ENCODE results near the gene LYRM7.
"Not testable (repeated sequence)": the region's sequence is repeated elsewhere in the genome, so short reads cannot be mapped to it uniquely, and the experiment has no call there.

The LYRM7 gene

DNA sequence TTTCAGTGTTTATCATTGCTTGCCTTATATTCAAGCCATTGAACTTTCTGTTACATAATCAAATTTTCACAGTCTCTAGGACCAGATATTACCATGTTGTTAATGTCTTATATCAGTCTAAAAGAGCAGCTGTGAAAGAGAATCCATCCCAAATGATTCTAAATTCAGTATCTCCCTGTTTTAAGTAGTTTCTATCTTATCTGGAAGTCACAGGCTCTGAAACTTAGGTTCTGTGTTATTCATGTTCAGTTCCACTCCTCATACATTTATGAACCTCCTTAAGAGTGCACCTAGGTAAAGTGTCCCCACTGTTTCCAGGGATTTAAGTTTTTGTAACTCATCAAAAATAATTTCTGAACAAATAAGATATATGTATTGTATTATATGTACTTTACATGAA is 9.7 kb downstream of the LYRM7 start:
- no peak for DNase-seq (ENCODE audit: low read depth)

DNA sequence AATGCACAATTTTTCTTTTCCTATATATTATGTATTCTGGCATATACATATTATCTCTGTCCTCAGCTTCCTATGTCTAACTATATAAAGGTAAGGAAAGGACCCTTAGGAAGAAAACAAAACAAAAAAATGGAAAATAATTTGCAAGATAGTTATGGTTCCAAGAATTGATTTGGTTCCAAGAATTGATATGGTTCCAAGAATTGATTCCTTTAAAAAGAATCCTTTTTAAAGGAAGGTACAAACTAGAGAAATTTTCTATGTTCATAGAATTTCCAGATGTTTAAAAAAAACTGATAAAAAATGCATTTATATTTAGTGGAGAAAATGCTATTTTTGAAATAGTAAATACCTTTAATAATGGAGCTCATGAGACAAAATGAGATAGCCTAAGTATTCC is 12.1 kb downstream of the LYRM7 start:
- no peak for DNase-seq (ENCODE audit: low read depth)

DNA sequence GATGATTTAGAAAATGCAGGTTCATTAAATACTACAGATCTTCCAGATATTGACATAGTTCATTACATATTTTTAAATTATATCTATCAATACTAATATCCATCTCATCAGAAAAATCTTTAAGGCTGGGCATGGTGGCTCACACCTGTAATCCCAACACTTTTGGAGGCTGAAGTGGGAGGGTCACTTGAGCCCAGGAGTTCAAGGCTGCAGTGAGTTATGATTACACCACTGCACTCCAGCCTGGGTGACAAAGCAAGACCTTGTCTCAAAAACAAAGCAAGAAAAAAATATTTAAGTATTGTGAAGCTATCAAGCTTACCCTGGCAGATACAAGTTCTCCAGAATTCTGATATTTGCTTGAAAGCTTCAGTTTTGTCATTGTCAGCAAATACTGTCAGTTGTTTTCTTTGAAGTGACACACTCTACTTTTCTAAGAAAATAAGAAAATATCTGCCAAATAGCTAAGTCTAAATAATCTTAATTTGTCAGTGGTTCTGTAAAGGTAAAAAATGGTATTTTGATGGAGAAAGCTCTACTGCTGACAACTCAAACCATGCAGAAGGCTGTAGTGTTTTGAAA is 14.9 kb downstream of the LYRM7 start:
- no peak for DNase-seq (ENCODE audit: low read depth)

DNA sequence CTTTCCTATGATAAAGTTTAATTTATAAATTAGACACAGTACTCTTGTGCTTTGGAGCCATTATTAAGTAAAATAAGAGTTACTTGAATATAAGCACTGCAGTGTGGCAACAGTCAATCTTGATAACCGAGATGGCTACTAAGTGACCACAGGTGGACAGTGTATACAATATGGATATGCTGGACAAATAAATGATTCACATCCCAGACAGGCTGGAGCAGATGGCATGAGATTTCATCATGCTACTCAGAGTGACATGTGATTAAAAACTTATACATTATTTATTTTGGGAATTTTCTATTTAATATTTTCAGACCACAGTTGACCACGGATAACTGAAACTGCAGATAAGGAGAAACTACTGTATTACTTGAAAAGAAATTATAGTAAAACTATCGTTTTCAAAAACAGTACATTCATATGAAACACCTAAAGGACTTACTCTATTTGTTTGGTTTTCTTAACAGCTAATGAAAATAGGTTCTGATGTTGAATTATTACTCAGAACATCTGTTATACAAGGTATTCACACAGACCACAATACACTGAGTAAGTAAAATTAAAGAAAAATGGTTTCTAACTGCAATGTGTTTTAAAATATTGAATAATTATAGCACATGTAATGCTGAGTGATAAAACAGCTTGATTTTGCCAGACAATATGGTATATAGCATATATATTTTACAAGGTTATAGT is 16.0 kb downstream of the LYRM7 start:
- peak; percentile 52 for DNase-seq (ENCODE audit: low read depth)

DNA sequence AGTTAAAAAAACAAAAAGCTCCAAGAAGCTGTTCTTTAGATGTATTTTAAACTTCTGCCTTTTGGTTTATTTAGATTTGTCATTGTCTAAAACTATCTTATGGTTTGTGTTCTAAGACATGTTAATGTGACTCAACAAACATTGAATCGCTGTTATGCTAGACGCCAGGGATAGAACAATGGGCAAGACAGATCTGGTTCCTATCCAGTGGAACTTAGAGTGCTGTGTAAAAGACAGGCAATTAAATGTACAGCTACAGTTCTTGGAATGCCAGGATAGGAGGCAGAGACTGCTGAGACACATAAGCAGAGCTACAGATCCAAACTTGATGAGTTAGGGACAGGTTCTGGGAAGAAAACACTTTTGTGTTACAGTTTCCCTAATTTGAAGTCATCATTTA is 22.4 kb downstream of the LYRM7 start:
- peak; percentile 10 for DNase-seq (ENCODE audit: low read depth)

DNA sequence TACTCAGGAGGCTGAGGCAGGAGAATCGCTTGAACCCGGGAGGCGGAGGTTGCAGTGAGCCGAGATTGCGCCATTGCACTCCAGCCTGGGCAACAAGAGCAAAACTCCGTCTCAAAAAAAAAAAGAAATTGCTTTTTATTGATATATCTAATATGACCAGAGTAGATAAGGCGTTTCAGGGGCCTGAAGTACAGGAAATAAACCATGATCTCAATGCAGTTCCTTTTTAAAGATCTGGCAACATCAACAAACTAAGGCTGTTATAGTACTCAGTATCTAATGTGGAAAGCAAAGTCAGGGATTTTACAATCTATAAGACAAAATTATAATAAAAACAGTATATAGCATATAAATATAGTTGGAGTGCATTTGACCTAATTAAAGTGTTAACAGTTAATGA is 23.2 kb downstream of the LYRM7 start:
- not testable (repeated sequence) for DNase-seq (ENCODE audit: low read depth)

DNA sequence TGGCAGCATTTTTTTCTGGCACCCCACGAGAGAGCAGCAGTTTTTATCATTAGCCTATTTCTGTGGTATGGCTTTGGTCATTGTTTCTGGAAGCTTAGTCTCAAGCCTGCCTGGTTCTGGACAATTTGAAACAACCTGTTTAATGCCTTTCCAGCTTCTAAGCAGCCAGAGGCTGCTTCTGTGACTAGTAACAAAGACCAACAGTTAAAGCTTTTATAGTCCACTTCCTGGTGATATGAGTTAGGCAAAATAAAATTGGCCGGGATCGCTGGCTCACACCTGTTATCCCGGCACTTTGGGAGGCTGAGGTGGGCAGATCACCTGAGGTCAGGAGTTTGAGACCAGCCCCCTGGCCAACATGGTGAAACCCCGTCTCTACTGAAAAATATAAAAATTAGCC is 24.0 kb downstream of the LYRM7 start:
- DNase-seq (ENCODE audit: low read depth), result no peak

DNA sequence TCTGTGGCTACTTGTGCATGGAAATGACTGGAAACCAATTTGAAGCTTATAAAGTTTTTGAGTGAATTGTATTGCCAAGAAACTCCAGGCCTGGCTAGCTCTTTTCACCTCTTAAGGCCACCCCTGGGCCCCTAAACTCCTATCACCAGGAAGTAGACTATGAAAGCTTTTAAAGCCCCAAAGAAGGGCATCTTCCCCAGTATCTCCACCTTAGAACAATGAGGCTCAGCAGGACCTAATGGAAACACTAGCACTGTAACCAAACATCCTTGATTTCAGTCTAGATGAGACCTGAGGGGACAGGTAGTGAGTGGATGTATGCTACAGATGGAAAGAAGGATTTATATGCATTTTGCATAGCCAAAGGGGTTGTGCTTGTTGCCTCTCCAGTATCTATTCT is 25.0 kb downstream of the LYRM7 start:
- DNase-seq (ENCODE audit: low read depth), result no peak

DNA sequence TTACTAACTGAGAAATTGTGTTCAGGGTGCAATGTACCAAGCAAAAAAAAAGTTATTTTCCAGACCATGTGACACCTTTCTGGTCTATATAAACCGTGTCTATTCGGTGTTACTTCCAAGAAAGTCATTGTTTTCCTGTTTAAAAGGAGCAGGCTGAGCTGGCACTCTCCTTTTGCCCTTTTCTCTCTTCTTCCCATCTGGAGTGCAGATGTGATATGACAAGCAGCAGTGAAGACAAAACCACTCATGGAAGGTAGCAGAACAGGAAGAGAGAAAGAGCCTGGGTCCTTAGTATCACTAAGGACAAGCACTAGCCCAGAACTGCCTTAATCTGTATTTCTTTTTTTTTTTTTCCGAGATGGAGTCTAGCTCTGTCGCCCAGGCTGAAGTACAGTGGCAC is 25.6 kb downstream of the LYRM7 start:
- no peak for DNase-seq (ENCODE audit: low read depth)

DNA sequence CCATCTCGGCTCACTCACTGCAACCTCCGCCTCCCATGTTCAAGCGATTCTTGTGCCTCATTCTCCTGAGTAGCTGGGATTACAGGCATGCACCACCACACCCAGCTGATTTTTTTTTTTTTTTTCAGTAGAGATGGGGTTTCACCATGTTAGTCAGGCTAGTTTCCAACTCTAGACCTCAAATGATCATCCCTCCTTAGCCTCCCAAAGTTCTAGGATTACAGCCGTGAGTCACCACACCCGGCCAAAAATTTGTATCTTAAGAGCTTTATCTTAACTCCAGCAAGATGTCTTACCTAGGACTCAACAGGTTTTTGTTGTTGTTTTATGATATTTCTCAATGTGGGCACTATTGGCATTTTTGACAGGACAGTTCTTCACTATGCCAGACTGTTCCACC is 27.9 kb downstream of the LYRM7 start:
- peak; percentile 52 for DNase-seq (ENCODE audit: low read depth)

DNA sequence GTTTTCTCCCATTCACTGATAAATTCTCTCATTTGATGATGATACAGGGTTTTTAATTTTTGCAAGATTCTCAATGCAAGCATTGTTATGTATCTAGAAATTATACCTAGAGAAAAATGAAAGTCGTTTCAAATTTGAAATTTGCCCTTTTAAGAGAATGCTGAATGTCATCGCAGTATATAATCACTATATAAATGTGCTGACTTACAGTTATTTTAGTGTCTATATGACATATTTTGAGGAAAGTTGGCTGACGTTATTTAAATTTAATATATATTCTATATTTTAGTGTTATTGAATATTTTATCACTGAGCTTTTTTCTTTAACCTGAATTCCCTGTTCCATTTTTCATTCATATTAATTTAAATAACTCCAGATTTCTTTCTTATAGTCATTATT is 29.8 kb downstream of the LYRM7 start:
- no peak for DNase-seq (ENCODE audit: low read depth)

DNA sequence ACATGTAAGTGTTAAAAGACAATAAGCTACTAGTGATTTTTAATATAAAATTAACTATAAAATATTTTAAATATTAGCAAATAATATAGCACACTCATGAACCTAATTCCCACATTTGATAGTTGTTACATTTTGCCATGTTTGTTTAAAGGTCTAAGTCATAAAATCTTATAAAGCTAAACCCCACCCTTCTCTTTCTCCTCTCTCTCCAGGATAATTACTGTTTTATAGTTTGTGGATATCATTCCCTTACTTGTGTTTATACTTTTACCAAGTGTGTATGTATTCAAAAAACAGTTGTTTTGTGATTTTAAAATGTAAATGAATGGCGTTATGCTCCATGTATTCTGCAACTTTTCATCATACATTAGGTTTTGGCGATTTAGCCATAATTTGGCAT is 34.2 kb downstream of the LYRM7 start:
- no peak for DNase-seq (ENCODE audit: low read depth)

DNA sequence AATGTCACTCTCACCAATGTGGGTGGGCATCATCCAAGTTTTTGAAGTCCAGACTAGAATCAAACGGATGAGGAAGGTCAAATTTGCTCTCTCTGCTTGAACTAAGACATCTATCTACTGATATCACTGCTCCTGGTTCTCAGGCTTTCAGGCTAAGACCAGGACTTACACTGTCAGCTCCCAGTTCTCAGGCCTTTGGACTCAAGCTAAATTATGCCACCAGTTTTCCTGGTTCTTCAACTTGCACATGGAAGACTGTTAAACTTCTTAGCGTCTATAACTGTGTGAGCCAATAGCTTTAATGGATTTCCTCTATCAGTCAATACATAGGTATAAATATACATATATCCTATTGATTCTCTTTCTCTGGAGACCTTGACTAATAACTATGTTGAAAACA is 35.3 kb downstream of the LYRM7 start:
- no peak for DNase-seq (ENCODE audit: low read depth)

DNA sequence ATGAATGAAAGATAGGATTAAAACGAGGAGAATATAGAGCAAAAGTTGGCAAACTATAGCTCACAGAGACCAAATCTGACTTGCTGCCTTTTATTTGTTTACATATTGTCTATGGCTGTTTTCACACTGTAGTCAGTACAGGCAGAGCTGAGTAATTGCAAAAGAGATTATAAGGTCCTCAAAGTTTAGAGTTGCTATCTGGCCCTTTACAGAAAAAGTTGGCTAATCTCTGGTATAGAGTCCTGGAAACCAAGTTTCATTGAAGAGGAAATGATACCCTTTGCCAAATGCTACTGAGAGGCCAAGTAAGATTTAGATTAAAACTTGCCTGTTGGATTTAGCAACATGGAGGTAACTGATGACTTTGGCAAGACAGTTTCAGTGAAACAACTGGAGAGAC is 36.0 kb downstream of the LYRM7 start:
- peak; percentile 55 for DNase-seq (ENCODE audit: low read depth)

DNA sequence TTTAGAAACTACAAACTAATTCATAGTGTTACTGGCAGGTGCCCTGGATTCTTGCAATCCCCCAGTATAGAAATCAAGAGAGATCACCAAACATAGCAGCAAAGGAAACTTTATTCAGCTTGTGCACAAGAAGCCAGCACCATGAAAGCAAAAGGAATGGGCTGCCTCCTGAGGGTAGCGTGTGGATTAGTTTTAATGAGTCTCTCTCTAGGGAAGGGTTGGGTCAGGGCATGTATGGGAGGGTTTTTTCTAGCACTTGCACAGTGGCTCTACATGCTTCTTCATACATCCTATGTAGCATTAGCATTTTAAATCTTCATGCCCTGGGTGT is 38.4 kb downstream of the LYRM7 start:
- DNase-seq (ENCODE audit: low read depth), result no peak

DNA sequence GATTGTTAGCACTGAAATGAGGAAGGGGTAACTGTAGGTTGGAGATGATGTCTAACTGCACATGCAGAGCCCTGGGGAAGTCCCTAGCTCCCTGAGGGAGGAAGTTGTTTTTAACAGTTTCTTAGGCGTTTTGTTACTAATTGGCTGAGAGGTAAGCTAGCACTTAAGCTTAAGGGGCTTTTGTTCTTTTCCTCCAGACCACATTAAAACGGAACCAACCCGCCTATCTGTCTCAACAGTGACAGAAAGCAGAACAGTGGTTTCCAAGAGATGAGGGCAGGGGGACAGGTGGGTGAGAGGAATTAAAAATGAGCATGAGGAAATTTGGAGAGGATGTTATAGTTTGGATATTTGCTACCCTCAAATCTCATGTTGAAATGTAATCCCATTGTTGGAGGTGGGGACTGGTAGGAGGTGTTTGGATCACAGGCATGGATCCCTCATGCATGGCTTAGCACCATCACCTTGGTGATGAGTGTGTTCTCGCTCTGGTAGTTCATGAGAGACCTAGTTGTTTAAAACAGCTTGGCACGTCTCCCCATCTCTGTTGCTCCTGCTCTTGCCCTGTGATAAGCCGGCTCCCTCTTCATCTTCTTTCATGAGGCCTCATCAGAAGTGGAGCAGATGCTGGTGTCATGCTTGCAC is 38.9 kb downstream of the LYRM7 start:
- DNase-seq (ENCODE audit: low read depth), result no peak

DNA sequence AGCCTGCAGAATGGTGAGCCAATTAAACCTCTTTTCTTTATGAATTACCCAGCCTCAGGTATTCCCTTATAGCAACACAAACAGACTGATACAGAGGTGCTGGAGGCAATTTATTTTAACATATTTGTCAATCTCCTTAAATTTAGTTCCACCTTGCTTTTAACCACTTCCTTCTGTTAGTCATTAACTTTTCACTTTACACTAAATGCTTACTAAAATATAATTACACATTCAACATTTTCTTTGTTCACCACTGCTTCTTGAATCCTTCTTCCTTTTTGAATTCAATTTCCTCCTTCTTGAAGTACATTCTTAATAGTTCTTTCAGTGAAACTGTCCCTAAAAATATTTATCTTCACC is 39.4 kb downstream of the LYRM7 start:
- no peak for DNase-seq (ENCODE audit: low read depth)

DNA sequence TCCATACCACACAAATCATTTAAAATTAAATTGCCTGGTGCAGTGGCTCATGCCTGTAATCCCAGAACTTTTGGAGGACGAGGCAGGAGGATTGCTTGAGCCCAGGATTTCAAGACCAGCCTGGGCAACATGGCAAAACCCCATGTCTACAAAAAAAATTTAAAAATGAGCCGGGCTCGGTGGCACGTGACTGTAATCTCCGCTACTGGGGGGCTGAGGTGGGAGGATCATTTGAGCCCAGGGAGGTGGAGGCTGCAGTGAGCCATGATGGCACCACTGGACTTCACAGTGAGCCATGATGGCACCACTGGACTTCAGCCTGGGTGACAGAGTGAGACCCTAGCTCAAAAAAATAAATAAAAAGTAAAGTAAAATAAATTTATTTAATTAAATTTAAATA is 40.9 kb downstream of the LYRM7 start:
- no peak for DNase-seq (ENCODE audit: low read depth)

DNA sequence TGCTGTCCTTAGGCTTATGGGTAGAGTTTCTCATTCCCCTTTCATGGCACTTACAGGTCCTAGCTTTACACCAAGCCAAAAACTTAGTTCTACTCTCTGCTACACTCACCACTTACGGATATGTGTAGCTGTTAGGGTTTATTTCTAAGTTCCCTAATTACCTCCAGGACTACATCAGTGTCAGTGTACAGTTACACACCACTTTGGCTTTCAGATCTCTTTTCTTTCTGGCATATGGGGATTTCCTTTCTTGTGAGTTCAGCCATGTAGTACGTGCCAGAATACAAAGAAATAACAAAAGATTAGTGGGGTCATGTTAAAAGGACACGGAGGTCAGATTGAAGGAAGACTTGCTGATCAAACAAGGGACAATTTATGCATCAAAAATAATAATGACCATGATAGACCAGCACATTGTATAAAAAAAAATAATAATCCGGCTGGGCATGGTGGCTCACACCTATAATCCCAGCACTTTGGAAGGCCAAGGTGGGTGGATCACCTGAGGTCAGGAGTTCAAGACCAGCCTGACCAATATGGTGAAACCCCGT is 41.8 kb downstream of the LYRM7 start:
- DNase-seq (ENCODE audit: low read depth), result peak; percentile 41

DNA sequence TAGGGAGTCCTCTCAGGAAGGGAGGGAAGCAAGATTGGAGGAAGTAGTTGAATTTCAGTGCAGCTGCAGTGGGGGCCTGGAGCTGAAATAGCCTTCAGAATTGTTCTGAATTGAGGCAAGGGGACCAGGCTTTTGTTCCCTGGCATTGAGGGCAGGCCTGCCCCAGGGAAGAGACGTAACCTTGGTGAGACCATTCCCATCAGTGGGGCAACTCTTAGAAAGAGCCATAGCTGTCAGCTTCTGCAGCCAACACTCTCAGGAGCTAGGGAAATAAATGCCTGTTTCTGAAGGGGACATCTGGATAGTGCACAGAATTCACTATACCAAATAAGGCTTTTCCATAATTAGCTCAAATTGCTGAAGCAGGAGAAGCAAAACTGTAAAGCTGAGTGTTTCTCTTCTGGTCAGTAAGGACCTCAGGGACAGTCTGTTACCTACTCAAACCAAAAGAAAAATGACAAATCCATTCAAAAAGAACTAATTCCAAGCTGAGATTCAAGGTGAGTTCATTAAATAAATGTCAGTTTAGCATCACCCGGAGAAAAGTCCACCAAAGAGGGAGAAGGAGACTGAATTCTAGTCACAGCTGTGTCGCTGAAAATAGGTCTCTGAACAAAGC is 44.0 kb downstream of the LYRM7 start:
- DNase-seq (ENCODE audit: low read depth), result no peak

DNA sequence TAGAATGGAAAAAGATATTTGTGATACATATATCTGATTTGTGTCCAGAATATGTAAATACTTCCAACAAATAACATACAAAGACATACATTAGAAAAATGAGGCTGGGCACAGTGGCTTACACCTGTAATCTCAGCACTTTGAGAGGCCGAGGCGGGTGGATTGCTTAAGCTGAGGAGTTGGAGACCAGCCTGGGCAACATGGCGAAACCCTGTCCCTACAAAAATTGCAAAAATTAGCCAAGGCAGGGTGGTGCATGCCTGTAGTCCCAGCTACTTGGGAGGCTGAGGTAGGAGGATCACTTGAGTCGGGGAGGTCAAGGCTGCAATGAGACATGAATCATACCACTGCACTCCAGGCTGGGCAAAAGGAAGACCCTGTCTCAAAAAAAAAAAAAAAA is 47.0 kb downstream of the LYRM7 start:
- no peak for DNase-seq (ENCODE audit: low read depth)

DNA sequence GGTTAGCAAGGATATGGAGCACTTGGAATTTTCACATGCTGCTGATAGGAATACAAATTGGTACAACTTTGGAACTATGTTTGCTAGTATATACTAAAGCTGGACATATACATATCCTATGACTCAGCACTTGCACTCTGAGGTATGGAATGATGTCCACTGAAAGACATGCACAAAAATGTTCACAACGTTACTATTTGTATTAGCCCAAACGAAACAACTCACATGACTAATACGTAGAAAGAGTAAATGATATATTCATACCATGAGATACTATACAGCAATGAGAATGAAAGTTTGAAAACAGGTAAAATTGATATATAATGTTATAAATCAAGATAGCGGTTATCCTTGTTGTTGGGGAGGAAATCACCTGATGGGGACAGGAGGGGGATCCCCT is 47.6 kb downstream of the LYRM7 start:
- DNase-seq (ENCODE audit: low read depth), result peak; percentile 71

DNA sequence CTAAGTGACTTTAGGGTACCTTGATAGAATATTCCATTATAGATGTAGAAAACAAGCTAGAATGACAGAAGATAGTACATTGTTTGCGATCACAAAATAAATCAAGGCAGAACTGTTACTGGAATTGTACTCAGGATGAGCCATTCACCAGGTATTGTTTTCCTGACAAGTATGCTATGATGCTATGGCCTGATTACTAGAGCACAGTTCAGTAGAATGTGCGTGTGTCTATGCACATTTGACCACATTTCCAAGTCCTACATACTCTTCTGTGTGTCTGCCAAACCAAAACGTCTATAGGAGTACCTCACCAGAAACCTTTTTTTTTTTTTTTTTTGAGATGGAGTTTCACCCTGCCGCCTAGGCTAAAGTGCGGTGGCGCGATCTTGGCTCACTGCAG is 49.8 kb downstream of the LYRM7 start:
- DNase-seq (ENCODE audit: low read depth), result no peak

Measured in iris pigment epithelial cell (primary cell).